ENCODE data around the gene HNRNPC.

GRCh38 chr14:21169573-21169972, 99.7 kb downstream of the HNRNPC start:
- TF ChIP-seq EZH2 (IDR thresholded peaks at IDR 0.05; ENCODE audit: borderline replicate concordance, low read depth, low read length, severe bottlenecking), result no peak
- no peak for TF ChIP-seq CTCF (IDR thresholded peaks at IDR 0.05; ENCODE audit: borderline replicate concordance, extremely low read depth, low read length, poor library complexity, severe bottlenecking)

All from DND-41 (cell line).